SK-N-SH treated with all-trans-retinoic acid at 6 μM for 48 hours (cell line): ENCODE measurements around the gene RNF144A.
A peak's percentile ranks its signal among the peaks of the same experiment; 100 is the strongest.

Experiments used
- ATAC-seq: fragments of 200-7000 bp; cut with Tn5 transposase; 3 replicates; pipeline ENCODE4 v1.9.1; 2020; ENCODE audit warnings: mild to moderate bottlenecking, moderate library complexity
- ARNTL ChIP-seq: fragments of 450-650 bp; formaldehyde crosslinking; IDR thresholded peaks from 2 replicates; pipeline ENCODE4 v1.5.0; 2020; ENCODE audit warnings: low read depth, mild to moderate bottlenecking, moderate library complexity, borderline replicate concordance
- BACH2 ChIP-seq: fragments of 250-450 bp; sonication (Bioruptor Pico); IDR thresholded peaks from 2 replicates; pipeline ENCODE4 v1.9.0; 2021; ENCODE audit warnings: mild to moderate bottlenecking, borderline replicate concordance
- CSDC2 ChIP-seq: fragments of 250-450 bp; sonication (Bioruptor Pico); IDR thresholded peaks from 2 replicates; pipeline ENCODE4 v1.5.0; 2020; ENCODE audit warnings: mild to moderate bottlenecking, moderate library complexity
- ESRRG ChIP-seq: fragments of 250-450 bp; sonication (Bioruptor Pico); IDR thresholded peaks from 2 replicates; pipeline ENCODE4 v1.6.1; 2021; ENCODE audit warnings: mild to moderate bottlenecking
- GLIS3 ChIP-seq: fragments of 250-450 bp; sonication (Bioruptor Pico); IDR thresholded peaks from 2 replicates; pipeline ENCODE4 v1.5.0; 2020; ENCODE audit warnings: mild to moderate bottlenecking, moderate library complexity
- ISL1 ChIP-seq: fragments of 250-450 bp; sonication (Bioruptor Pico); IDR thresholded peaks from 2 replicates; pipeline ENCODE4 v2.1.2; 2022; ENCODE audit warnings: mild to moderate bottlenecking, moderate library complexity
- OSR1 ChIP-seq: fragments of 250-450 bp; sonication (Bioruptor Pico); IDR thresholded peaks from 2 replicates; pipeline ENCODE4 v1.8.0; 2022; ENCODE audit warnings: moderate library complexity, mild to moderate bottlenecking, inconsistent platforms
- PPARA ChIP-seq: fragments of 250-450 bp; sonication (Bioruptor Pico); IDR thresholded peaks from 2 replicates; pipeline ENCODE4 v1.5.0; 2020; ENCODE audit warnings: mild to moderate bottlenecking, borderline replicate concordance
- RARB ChIP-seq: fragments of 250-450 bp; sonication (Bioruptor Pico); IDR thresholded peaks from 2 replicates; pipeline ENCODE4 v1.8.0; 2021; ENCODE audit warnings: mild to moderate bottlenecking, moderate library complexity
- TCF4 ChIP-seq: fragments of 250-450 bp; sonication (Bioruptor Pico); IDR thresholded peaks from 2 replicates; pipeline ENCODE4 v1.8.0; 2021; ENCODE audit warnings: mild to moderate bottlenecking, moderate library complexity, borderline replicate concordance
- TOX ChIP-seq: fragments of 250-450 bp; sonication (Bioruptor Pico); IDR thresholded peaks from 2 replicates; pipeline ENCODE4 v1.8.0; 2021; ENCODE audit warnings: mild to moderate bottlenecking, moderate library complexity, borderline replicate concordance
- ZC3H10 ChIP-seq: fragments of 250-450 bp; sonication (Bioruptor Pico); IDR thresholded peaks from 2 replicates; pipeline ENCODE4 v1.5.1; 2021; ENCODE audit warnings: mild to moderate bottlenecking, moderate library complexity
- ZFP3 ChIP-seq: fragments of 250-450 bp; sonication (Bioruptor Pico); IDR thresholded peaks from 2 replicates; pipeline ENCODE4 v1.5.0; 2020; ENCODE audit warnings: mild to moderate bottlenecking, moderate library complexity
- ZNF565 ChIP-seq: fragments of 450-650 bp; formaldehyde crosslinking; conservative IDR thresholded peaks from 2 replicates; pipeline ENCODE4 v1.5.0; 2020; ENCODE audit warnings: low read depth, mild to moderate bottlenecking, moderate library complexity
- ZNF70 ChIP-seq: fragments of 450-650 bp; formaldehyde crosslinking; IDR thresholded peaks from 2 replicates; pipeline ENCODE4 v1.5.0; 2020; ENCODE audit warnings: mild to moderate bottlenecking, moderate library complexity
- TF ChIP-seq, protein P1 (sequence below): fragments of 250-450 bp; sonication (Bioruptor Pico); IDR thresholded peaks from 2 replicates; pipeline ENCODE4 v1.8.0; 2020; ENCODE audit warnings: mild to moderate bottlenecking, moderate library complexity, borderline replicate concordance
- TF ChIP-seq, protein P2 (sequence below): fragments of 250-450 bp; sonication (Bioruptor Pico); IDR thresholded peaks from 2 replicates; pipeline ENCODE4 v1.5.1; 2021; ENCODE audit warnings: mild to moderate bottlenecking, moderate library complexity
- TF ChIP-seq, protein P3 (sequence below): fragments of 250-450 bp; sonication (Bioruptor Pico); IDR thresholded peaks from 2 replicates; pipeline ENCODE4 v1.5.0; 2020; ENCODE audit warnings: mild to moderate bottlenecking, moderate library complexity

RNF144A gene

DNA sequence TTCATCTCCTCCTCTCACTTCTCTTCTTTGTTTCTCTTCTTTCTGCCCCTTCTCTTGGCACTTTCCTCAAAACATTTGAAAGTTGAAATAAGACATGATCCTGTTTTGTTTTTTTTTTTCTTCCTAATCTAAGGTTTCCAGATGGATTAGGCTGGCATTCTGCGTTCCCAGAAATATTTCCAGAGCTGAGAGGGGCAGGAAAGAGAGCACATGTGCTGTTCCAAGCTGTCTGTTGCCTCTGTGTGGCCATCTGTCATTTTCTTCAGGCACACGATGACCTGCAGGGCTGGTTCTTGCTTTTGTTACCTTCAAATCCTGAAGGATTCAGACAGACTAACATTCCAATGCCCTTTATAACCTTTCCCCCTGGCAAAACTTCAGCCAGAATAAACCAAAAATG, 142.9 kb downstream of the RNF144A start (continued):
- TF ChIP-seq, protein P1, sequence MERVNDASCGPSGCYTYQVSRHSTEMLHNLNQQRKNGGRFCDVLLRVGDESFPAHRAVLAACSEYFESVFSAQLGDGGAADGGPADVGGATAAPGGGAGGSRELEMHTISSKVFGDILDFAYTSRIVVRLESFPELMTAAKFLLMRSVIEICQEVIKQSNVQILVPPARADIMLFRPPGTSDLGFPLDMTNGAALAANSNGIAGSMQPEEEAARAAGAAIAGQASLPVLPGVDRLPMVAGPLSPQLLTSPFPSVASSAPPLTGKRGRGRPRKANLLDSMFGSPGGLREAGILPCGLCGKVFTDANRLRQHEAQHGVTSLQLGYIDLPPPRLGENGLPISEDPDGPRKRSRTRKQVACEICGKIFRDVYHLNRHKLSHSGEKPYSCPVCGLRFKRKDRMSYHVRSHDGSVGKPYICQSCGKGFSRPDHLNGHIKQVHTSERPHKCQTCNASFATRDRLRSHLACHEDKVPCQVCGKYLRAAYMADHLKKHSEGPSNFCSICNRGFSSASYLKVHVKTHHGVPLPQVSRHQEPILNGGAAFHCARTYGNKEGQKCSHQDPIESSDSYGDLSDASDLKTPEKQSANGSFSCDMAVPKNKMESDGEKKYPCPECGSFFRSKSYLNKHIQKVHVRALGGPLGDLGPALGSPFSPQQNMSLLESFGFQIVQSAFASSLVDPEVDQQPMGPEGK: no peak
- TF ChIP-seq TCF4 (CRISPR knock-in tag): no peak
- no peak for TF ChIP-seq TOX
- TF ChIP-seq ZFP3 (CRISPR knock-in tag): no peak
- no peak for TF ChIP-seq ISL1
- TF ChIP-seq PPARA (CRISPR knock-in tag): no peak
- TF ChIP-seq ESRRG: no peak
- TF ChIP-seq, all 23 proteins: peak for 0

DNA sequence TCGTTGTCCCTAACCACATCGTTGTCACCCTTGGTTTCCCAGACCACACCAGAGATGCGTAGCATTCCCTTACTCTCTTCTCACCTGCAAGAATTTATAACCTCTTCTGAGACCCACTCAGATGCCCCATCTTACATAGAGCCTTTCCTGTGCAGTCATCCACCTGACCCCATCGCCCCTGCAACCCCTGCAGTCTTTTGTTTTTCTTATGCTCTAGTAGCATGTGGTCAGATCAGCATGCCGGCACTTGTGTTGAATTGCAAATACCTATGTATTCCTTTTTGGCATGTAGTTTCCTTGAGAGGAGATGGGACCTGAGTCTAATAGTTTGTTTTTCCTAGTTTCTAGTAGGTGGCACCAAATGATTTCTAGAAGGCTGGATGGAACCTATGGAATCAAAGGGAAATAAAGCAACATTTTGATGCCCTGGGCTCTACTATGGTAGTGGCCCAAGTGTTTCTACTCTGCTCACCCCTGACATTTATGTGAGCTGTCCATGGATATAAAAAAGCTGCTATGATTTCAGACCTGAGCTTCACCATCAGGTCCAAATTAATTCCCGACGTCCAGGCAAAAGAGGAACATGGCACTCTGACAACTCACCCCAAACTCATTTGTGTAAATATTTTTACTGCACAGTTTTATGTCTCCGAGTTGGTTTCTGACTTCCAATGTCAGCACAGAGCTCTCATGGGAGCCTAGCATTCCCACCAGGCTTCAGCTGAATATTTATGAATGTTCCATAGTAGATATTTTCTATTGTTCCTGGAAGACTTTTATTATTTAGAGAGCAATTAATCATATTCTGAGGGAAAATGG, 143.6 kb downstream of the RNF144A start:
- no peak for TF ChIP-seq RARB
- no peak for TF ChIP-seq ARNTL (CRISPR knock-in tag)
- TF ChIP-seq OSR1 (CRISPR knock-in tag): no peak
- TF ChIP-seq TOX: no peak
- no peak for TF ChIP-seq PPARA (CRISPR knock-in tag)
- TF ChIP-seq, protein P2, sequence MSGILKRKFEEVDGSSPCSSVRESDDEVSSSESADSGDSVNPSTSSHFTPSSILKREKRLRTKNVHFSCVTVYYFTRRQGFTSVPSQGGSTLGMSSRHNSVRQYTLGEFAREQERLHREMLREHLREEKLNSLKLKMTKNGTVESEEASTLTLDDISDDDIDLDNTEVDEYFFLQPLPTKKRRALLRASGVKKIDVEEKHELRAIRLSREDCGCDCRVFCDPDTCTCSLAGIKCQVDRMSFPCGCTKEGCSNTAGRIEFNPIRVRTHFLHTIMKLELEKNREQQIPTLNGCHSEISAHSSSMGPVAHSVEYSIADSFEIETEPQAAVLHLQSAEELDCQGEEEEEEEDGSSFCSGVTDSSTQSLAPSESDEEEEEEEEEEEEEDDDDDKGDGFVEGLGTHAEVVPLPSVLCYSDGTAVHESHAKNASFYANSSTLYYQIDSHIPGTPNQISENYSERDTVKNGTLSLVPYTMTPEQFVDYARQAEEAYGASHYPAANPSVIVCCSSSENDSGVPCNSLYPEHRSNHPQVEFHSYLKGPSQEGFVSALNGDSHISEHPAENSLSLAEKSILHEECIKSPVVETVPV (CRISPR knock-in tag): no peak
- TF ChIP-seq ZFP3 (CRISPR knock-in tag): no peak
- ATAC-seq: no peak

DNA sequence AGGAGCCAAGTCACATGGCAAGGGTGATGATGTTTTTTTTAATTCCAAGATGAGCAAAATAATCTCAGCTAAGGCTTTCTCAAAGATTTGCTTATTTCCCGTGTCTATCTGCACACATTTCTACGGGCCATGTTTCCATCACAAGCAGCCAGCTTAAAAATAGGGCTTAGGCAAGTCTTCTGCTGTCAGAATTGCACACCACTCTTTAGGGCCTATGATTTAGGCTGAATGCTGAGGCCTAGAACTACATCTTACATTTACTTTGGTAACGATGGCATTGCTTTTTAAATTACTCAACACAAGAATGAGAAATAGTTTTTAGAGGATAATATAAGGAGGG, 144.2 kb downstream of the RNF144A start:
- TF ChIP-seq, protein P3, sequence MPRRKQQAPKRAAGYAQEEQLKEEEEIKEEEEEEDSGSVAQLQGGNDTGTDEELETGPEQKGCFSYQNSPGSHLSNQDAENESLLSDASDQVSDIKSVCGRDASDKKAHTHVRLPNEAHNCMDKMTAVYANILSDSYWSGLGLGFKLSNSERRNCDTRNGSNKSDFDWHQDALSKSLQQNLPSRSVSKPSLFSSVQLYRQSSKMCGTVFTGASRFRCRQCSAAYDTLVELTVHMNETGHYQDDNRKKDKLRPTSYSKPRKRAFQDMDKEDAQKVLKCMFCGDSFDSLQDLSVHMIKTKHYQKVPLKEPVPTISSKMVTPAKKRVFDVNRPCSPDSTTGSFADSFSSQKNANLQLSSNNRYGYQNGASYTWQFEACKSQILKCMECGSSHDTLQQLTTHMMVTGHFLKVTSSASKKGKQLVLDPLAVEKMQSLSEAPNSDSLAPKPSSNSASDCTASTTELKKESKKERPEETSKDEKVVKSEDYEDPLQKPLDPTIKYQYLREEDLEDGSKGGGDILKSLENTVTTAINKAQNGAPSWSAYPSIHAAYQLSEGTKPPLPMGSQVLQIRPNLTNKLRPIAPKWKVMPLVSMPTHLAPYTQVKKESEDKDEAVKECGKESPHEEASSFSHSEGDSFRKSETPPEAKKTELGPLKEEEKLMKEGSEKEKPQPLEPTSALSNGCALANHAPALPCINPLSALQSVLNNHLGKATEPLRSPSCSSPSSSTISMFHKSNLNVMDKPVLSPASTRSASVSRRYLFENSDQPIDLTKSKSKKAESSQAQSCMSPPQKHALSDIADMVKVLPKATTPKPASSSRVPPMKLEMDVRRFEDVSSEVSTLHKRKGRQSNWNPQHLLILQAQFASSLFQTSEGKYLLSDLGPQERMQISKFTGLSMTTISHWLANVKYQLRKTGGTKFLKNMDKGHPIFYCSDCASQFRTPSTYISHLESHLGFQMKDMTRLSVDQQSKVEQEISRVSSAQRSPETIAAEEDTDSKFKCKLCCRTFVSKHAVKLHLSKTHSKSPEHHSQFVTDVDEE (CRISPR knock-in tag): no peak
- no peak for TF ChIP-seq ZNF70 (CRISPR knock-in tag)
- TF ChIP-seq TOX: no peak
- TF ChIP-seq, protein P2 (CRISPR knock-in tag): no peak
- TF ChIP-seq RARB: no peak
- TF ChIP-seq CSDC2 (CRISPR knock-in tag): no peak
- ATAC-seq: no peak

DNA sequence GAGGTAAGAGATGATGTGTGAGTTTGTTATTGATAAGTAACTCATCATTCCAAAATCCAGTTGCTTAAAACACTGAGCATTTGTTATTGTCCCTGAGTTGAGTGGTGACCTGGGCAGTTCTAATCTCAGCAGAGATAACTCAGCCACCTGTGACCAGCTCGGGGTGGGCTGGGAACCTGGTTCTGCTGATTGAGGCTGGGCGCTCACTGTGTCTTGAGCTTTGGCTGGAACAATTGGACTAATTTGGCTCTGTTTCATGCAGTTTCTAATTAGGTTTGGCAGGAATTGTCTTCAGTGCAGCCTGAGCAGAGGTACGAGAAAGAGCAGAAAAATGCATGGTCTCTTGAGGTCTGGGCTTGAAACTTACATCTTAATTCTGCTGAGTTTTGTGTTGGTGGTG, 144.7 kb downstream of the RNF144A start:
- peak; percentile 70 for ATAC-seq
- no peak for TF ChIP-seq BACH2
- TF ChIP-seq, protein P2 (CRISPR knock-in tag): no peak
- TF ChIP-seq TOX: no peak
- TF ChIP-seq, protein P1: no peak
- TF ChIP-seq ZNF565 (CRISPR knock-in tag): no peak
- TF ChIP-seq GLIS3 (CRISPR knock-in tag): no peak
- TF ChIP-seq, protein P3 (CRISPR knock-in tag): peak; percentile 73
- TF ChIP-seq TCF4 (CRISPR knock-in tag): peak; percentile 24; the same call in 1 of the 2 replicates
- no peak for TF ChIP-seq ZC3H10 (CRISPR knock-in tag)
- no peak for TF ChIP-seq RARB
- TF ChIP-seq ZNF70 (CRISPR knock-in tag): no peak
